Thymus (tissue), 11 donors: ENCODE data around the gene CHRNB4. TPM values are rescaled to one million over a fixed set of nuclear protein-coding genes. Genes with fewer than 3 reads are reported as not detected.

Experiments used
- DNase-seq, 9 donors: peaks; one replicate each; pipeline ENCODE4 v3.0.0-alpha.2; 2013; ENCODE audit warnings: low spot score in 9 of 9, low read depth in 6 of 9, missing footprints in 1 of 9
- H3K27ac ChIP-seq, 2 donors: one replicate each; pipeline ENCODE4 v1.5.1; 2013; ENCODE audit warnings: control low read depth in 1 of 2, low read depth in 1 of 2, low read length in 1 of 2, mild to moderate bottlenecking in 1 of 2, moderate library complexity in 1 of 2
- H3K27me3 ChIP-seq, 2 donors: one replicate each; pipeline ENCODE4 v1.5.1; 2013; ENCODE audit warnings: low read length in 1 of 2; ENCODE audit not compliant: control insufficient read depth in 2 of 2, insufficient read depth in 1 of 2
- H3K36me3 ChIP-seq, 2 donors: one replicate each; pipeline ENCODE4 v1.5.1; 2013; ENCODE audit warnings: low read length in 1 of 2, mild to moderate bottlenecking in 1 of 2, moderate library complexity in 1 of 2; ENCODE audit not compliant: control insufficient read depth in 2 of 2, insufficient read depth in 2 of 2
- H3K4me1 ChIP-seq, 2 donors: one replicate each; pipeline ENCODE4 v1.5.1; 2013; ENCODE audit warnings: low read length in 2 of 2; ENCODE audit not compliant: control insufficient read depth in 2 of 2, insufficient read depth in 2 of 2
- H3K4me3 ChIP-seq, 2 donors: one replicate each; pipeline ENCODE4 v1.5.1; 2013; ENCODE audit warnings: low read length in 2 of 2, control low read depth in 1 of 2, mild to moderate bottlenecking in 1 of 2
- H3K9me3 ChIP-seq, 2 donors: one replicate each; pipeline ENCODE4 v1.5.1; 2013; ENCODE audit warnings: low read length in 1 of 2, mild to moderate bottlenecking in 1 of 2; ENCODE audit not compliant: control insufficient read depth in 2 of 2, insufficient read depth in 1 of 2
- WGBS: extraction: QIAGEN DNeasy Blood & Tissue Kit; methylation state at CpG from one replicate; pipeline ENCODE4 v1.1.7; 2013; 5-methylcytosine and 5-hydroxymethylcytosine counted together
- polyA plus RNA-seq: library from polyadenylated mRNA; stranded (reverse); fragments of 200-250 nt; gene quantifications from one replicate; pipeline ENCODE4 v1.2.3, GENCODE V29; 2013
- total RNA-seq: library from RNA; stranded (reverse); fragments of 120-200 nt; gene quantifications from one replicate; pipeline ENCODE4 v1.2.4, GENCODE V29; 2013
- donor health status: healthy.

Gene CHRNB4
- total and polyA plus RNA-seq, 2 donors = 0.47 to 0.62 TPM

GRCh38 chr15:78629031-78629715 lies 11.8 kb downstream of the CHRNB4 start:
- DNase-seq = no peak
- 95% methylated on average over 29 of the region's 29 CpGs for WGBS

GRCh38 chr15:78628227-78628626 lies 12.8 kb downstream of the CHRNB4 start:
- Histone ChIP-seq H3K27me3 (peaks cover 0 to 3% of the 10 kb centered on the region in 2 donors), H3K4me1 (peaks cover 43 to 51% of the 10 kb centered on the region in 2 donors), H3K4me3 (no peak overlapping the region), H3K36me3 (peaks cover 3 to 9% of the 10 kb centered on the region in 2 donors), H3K27ac (no peak overlapping the region), H3K9me3 (peaks cover 0 to 3% of the 10 kb centered on the region in 2 donors)
- 90% methylated on average over 6 of the region's 6 CpGs for WGBS
- no peak for DNase-seq

More at GRCh38 chr15:78629031-78629715, 11.8 kb downstream of the CHRNB4 start:
- peaks cover 0 to 3% of the 10 kb centered on the region in 2 donors for H3K27me3 ChIP-seq
- H3K27ac ChIP-seq = no peak overlapping the region
- peaks cover 34 to 42% of the 10 kb centered on the region in 2 donors for H3K4me1 ChIP-seq
- H3K4me3 ChIP-seq = no peak overlapping the region
- peaks cover 1 to 6% of the 10 kb centered on the region in 2 donors for H3K9me3 ChIP-seq
- H3K36me3 ChIP-seq = peaks cover 3 to 12% of the 10 kb centered on the region in 2 donors

- Histone ChIP-seq H3K9me3 (no peaks in the 10 kb centered on the region), H3K36me3 (peaks cover 0 to 6% of the 10 kb centered on the region in 2 donors), H3K27me3 (peaks cover 0 to 3% of the 10 kb centered on the region in 2 donors), H3K4me3 (no peak overlapping the region), H3K27ac (no peak overlapping the region), H3K4me1 (peaks cover 46 to 60% of the 10 kb centered on the region in 2 donors)
- DNase-seq = no peak
- WGBS = 98% methylated on average over 8 of the region's 8 CpGs
Measured at GRCh38 chr15:78627348-78627747, 13.7 kb downstream of the CHRNB4 start.

- 69% methylated on average over 6 of the region's 6 CpGs for WGBS
Measured at GRCh38 chr15:78626381-78626995, 14.5 kb downstream of the CHRNB4 start.

GRCh38 chr15:78625606-78626280 lies 15.3 kb downstream of the CHRNB4 start:
- 26% methylated on average over 12 of the region's 12 CpGs for WGBS
- peaks cover 0 to 6% of the 10 kb centered on the region in 2 donors for H3K36me3 ChIP-seq
- H3K27me3 ChIP-seq = peaks cover 0 to 16% of the 10 kb centered on the region in 2 donors
- H3K4me3 ChIP-seq = peak overlapping the region in 1 of 2 donors; percentile 2
- H3K27ac ChIP-seq = peak overlapping the region; percentile 73 to 98
- H3K4me1 ChIP-seq = peaks cover 51 to 74% of the 10 kb centered on the region in 2 donors
- H3K9me3 ChIP-seq = no peaks in the 10 kb centered on the region
- DNase-seq = peak in 6 of 9 donors; percentile 66 to 88 (median 80)

More at GRCh38 chr15:78626381-78626995, 14.5 kb downstream of the CHRNB4 start:
- Histone ChIP-seq H3K9me3 (no peaks in the 10 kb centered on the region), H3K36me3 (peaks cover 0 to 6% of the 10 kb centered on the region in 2 donors), H3K27me3 (peaks cover 0 to 9% of the 10 kb centered on the region in 2 donors), H3K27ac (peak overlapping the region; percentile 10 to 98), H3K4me3 (no peak overlapping the region), H3K4me1 (peaks cover 51 to 68% of the 10 kb centered on the region in 2 donors)
- peak in 2 of 9 donors; percentile 35 to 56 for DNase-seq

- Histone ChIP-seq H3K27ac (peak overlapping the region; percentile 73 to 98), H3K27me3 (peaks cover 0 to 20% of the 10 kb centered on the region in 2 donors), H3K36me3 (peaks cover 0 to 6% of the 10 kb centered on the region in 2 donors), H3K9me3 (no peaks in the 10 kb centered on the region), H3K4me1 (peaks cover 51 to 78% of the 10 kb centered on the region in 2 donors), H3K4me3 (peak overlapping the region in 1 of 2 donors; percentile 2)
- WGBS = 83% methylated on average over 17 of the region's 17 CpGs
- no peak for DNase-seq
Measured at GRCh38 chr15:78624651-78625590, 16.1 kb downstream of the CHRNB4 start.

GRCh38 chr15:78623786-78624497 lies 17.1 kb downstream of the CHRNB4 start:
- no peak for DNase-seq
- peak overlapping the region in 1 of 2 donors; percentile 22 for H3K27ac ChIP-seq
- no peak overlapping the region for H3K4me3 ChIP-seq
- whole genome bisulfite sequencing = 97% methylated on average over 7 of the region's 7 CpGs
- peaks cover 54 to 87% of the 10 kb centered on the region in 2 donors for H3K4me1 ChIP-seq
- H3K36me3 ChIP-seq = no peaks in the 10 kb centered on the region
- peaks cover 0 to 4% of the 10 kb centered on the region in 2 donors for H3K9me3 ChIP-seq
- peaks cover 0 to 28% of the 10 kb centered on the region in 2 donors for H3K27me3 ChIP-seq
